ENCODE measurements around the gene OR4D1. TPM values are rescaled to one million over a fixed set of nuclear protein-coding genes. Genes with fewer than 3 reads are reported as not detected.
"Not testable (repeated sequence)": the region's sequence is repeated elsewhere in the genome, so short reads cannot be mapped to it uniquely, and the experiment has no call there.

OR4D1 gene
- total RNA-seq, result not detected in 2 replicates
- not detected in 2 replicates for polyA plus RNA-seq
- not detected in 2 replicates for polyA plus RNA-seq (2012)
- not detected in 2 replicates for polyA minus RNA-seq (ENCODE audit: low replicate concordance)

- H4K20me1 ChIP-seq (ENCODE audit: control insufficient read depth, extremely low read depth, insufficient read depth, low read length), result no peaks in the 10 kb centered on the region
These were observed at the start of gene OR4D1 for GRCh38 chr17:58147930-58148434. Gene OR4D1, plus strand, starts transcription at chr17:58148384. Its CDS starts 6,770 bp downstream, at chr17:58155154.

GRCh38 chr17:58100506-58100905 is 47.7 kb upstream of the OR4D1 start:
- TF ChIP-seq CTCF (conservative IDR thresholded peaks at IDR 0.05 in 1 of 2, IDR thresholded peaks at IDR 0.05 in 1 of 2; ENCODE audit: low read depth in 1 of 2, low read length in 2 of 2) (no peak), EZH2 (IDR thresholded peaks at IDR 0.05; ENCODE audit: low read length, missing control alignments) (no peak)
- no peak overlapping the region for H3K27ac ChIP-seq (ENCODE audit: insufficient read depth, low read length)
- H3K36me3 ChIP-seq (ENCODE audit: control insufficient read depth, insufficient read depth, low read length), result no peaks in the 10 kb centered on the region
- H3K27me3 ChIP-seq (ENCODE audit: control insufficient read depth, insufficient read depth, low read length), result no peaks in the 10 kb centered on the region
- H2AFZ ChIP-seq (ENCODE audit: low read length), result no peak overlapping the region
- DNase-seq (ENCODE audit: low read depth in 2 of 2), result no peak
- no peaks in the 10 kb centered on the region for H3K9me3 ChIP-seq (ENCODE audit: control insufficient read depth, insufficient read depth, low read depth, low read length)
- no peak overlapping the region for H3K4me3 ChIP-seq (replicated peaks in 1 of 4; ENCODE audit: control extremely low read depth in 1 of 4, insufficient read depth in 1 of 4, low read depth in 3 of 4, low read length in 4 of 4)
- no peak overlapping the region for H3K4me2 ChIP-seq (ENCODE audit: extremely low read depth, insufficient read depth, low read length)
- no peaks in the 10 kb centered on the region for H4K20me1 ChIP-seq (ENCODE audit: control insufficient read depth, extremely low read depth, insufficient read depth, low read length)
- H3K79me2 ChIP-seq (ENCODE audit: control insufficient read depth, insufficient read depth, low read length), result no peaks in the 10 kb centered on the region
- H3K9ac ChIP-seq (ENCODE audit: insufficient read depth, low read length), result no peak overlapping the region
- H3K4me1 ChIP-seq (ENCODE audit: control insufficient read depth, extremely low read depth, insufficient read depth, low read length), result no peaks in the 10 kb centered on the region

More at GRCh38 chr17:58147930-58148434, at the start of gene OR4D1:
- Histone ChIP-seq H3K79me2 (ENCODE audit: control insufficient read depth, insufficient read depth, low read length) (no peaks in the 10 kb centered on the region), H3K27me3 (ENCODE audit: control insufficient read depth, insufficient read depth, low read length) (no peaks in the 10 kb centered on the region), H3K27ac (ENCODE audit: insufficient read depth, low read length) (no peak within 1 kb of the TSS), H3K36me3 (ENCODE audit: control insufficient read depth, insufficient read depth, low read length) (no peaks in the 10 kb centered on the region), H3K9me3 (ENCODE audit: control insufficient read depth, insufficient read depth, low read depth, low read length) (no peaks in the 10 kb centered on the region), H3K4me2 (ENCODE audit: extremely low read depth, insufficient read depth, low read length) (no peak within 1 kb of the TSS), H3K4me3 (replicated peaks in 1 of 4; ENCODE audit: control extremely low read depth in 1 of 4, insufficient read depth in 1 of 4, low read depth in 3 of 4, low read length in 4 of 4) (no peak within 1 kb of the TSS), H2AFZ (ENCODE audit: low read length) (no peak within 1 kb of the TSS), H3K4me1 (ENCODE audit: control insufficient read depth, extremely low read depth, insufficient read depth, low read length) (no peaks in the 10 kb centered on the region), H3K9ac (ENCODE audit: insufficient read depth, low read length) (no peak within 1 kb of the TSS)
- no peak for TF ChIP-seq EZH2 (IDR thresholded peaks at IDR 0.05; ENCODE audit: low read length, missing control alignments)
- no peak for TF ChIP-seq CTCF (conservative IDR thresholded peaks at IDR 0.05 in 1 of 2, IDR thresholded peaks at IDR 0.05 in 1 of 2; ENCODE audit: low read depth in 1 of 2, low read length in 2 of 2)
- DNase-seq (ENCODE audit: low read depth in 2 of 2), result no peak

GRCh38 chr17:58101898-58102297 is 46.3 kb upstream of the OR4D1 start:
- not testable (repeated sequence) for H4K20me1 ChIP-seq (ENCODE audit: control insufficient read depth, extremely low read depth, insufficient read depth, low read length); H3K79me2 ChIP-seq (ENCODE audit: control insufficient read depth, insufficient read depth, low read length); H3K27me3 ChIP-seq (ENCODE audit: control insufficient read depth, insufficient read depth, low read length); H3K36me3 ChIP-seq (ENCODE audit: control insufficient read depth, insufficient read depth, low read length); H3K4me1 ChIP-seq (ENCODE audit: control insufficient read depth, extremely low read depth, insufficient read depth, low read length); H3K4me2 ChIP-seq (ENCODE audit: extremely low read depth, insufficient read depth, low read length); H3K27ac ChIP-seq (ENCODE audit: insufficient read depth, low read length); H2AFZ ChIP-seq (ENCODE audit: low read length); DNase-seq (ENCODE audit: low read depth in 2 of 2); H3K9ac ChIP-seq (ENCODE audit: insufficient read depth, low read length); H3K9me3 ChIP-seq (ENCODE audit: control insufficient read depth, insufficient read depth, low read depth, low read length); H3K4me3 ChIP-seq (replicated peaks in 1 of 4; ENCODE audit: control extremely low read depth in 1 of 4, insufficient read depth in 1 of 4, low read depth in 3 of 4, low read length in 4 of 4)

Measured in fibroblast of lung (primary cell).